H1 (cell line): ENCODE data around the gene PPFIBP2. TPM values are rescaled to one million over a fixed set of nuclear protein-coding genes. Genes with fewer than 3 reads are reported as not detected.

ENCODE experiments used
- CTCF ChIA-PET: fragments of 300-600 bp; sonication (Branson Sonifier 250); formaldehyde crosslinking; loops from one replicate; lab custom pipeline; 2021; ENCODE audit not compliant: partially characterized antibody; lab: Charles Lee
- POLR2A ChIA-PET: fragments of 300-600 bp; sonication (Branson Sonifier 250); formaldehyde crosslinking; loops from one replicate; lab custom pipeline; 2021; ENCODE audit warnings: inconsistent platforms; ENCODE audit not compliant: partially characterized antibody; lab: Charles Lee
- DNase-seq, 2 experiments: peaks; one replicate each; pipeline versions ENCODE4 v3.0.0 to v3.0.0-alpha.2; 2010 to 2022; ENCODE audit warnings: low spot score in 2 of 2, low read depth in 1 of 2, mixed read lengths in 1 of 2
- FAIRE-seq: peaks from 2 replicates; lab custom pipeline; 2011; peaks lifted over from hg19 to GRCh38; lab: Jason Lieb, UNC
- H2AFZ ChIP-seq: 2 replicates; pipeline ENCODE4 v1.8.1; 2012; ENCODE audit warnings: low read length, inconsistent platforms
- H2AK5ac ChIP-seq: 2 replicates; pipeline ENCODE4 v1.6.1; 2013; ENCODE audit warnings: low read depth, low read length
- H2BK120ac ChIP-seq: replicated peaks from 2 replicates; pipeline ENCODE3; 2013; ENCODE audit warnings: low read depth, low read length, inconsistent platforms
- H2BK12ac ChIP-seq: 2 replicates; pipeline ENCODE4 v1.6.1; 2013; ENCODE audit warnings: low read depth, low read length
- H2BK15ac ChIP-seq: 2 replicates; pipeline ENCODE4 v1.6.1; 2013; ENCODE audit warnings: low read length
- H2BK20ac ChIP-seq: 2 replicates; pipeline ENCODE4 v1.6.1; 2013; ENCODE audit warnings: low read length
- H2BK5ac ChIP-seq: 2 replicates; pipeline ENCODE4 v1.6.1; 2013; ENCODE audit warnings: low read depth, low read length
- H3K14ac ChIP-seq: 2 replicates; pipeline ENCODE4 v1.6.1; 2013; ENCODE audit warnings: inconsistent platforms; ENCODE audit not compliant: insufficient read length
- H3K18ac ChIP-seq: 2 replicates; pipeline ENCODE4 v1.6.1; 2013; ENCODE audit warnings: low read length; ENCODE audit errors: extremely low read depth
- H3K23ac ChIP-seq: 2 replicates; pipeline ENCODE4 v1.6.1; 2013; ENCODE audit warnings: inconsistent platforms; ENCODE audit not compliant: insufficient read length
- H3K23me2 ChIP-seq: 2 replicates; pipeline ENCODE4 v1.6.1; 2013; ENCODE audit warnings: low read depth, low read length
- H3K27ac ChIP-seq: 2 replicates; pipeline ENCODE4 v1.6.1; 2011; ENCODE audit warnings: low read depth, low read length, inconsistent platforms
- H3K27me3 ChIP-seq, 4 experiments: replicated peaks in 1 of 4; 1 replicate in 1 of 4; 2 replicates in 3 of 4; pipeline versions ENCODE4 v1.6.1 to v1.8.1; 2011 to 2013; ENCODE audit warnings: low read length in 3 of 4, mild to moderate bottlenecking in 3 of 4, inconsistent platforms in 2 of 4, mixed read lengths in 2 of 4, moderate library complexity in 1 of 4; ENCODE audit not compliant: control insufficient read depth in 3 of 4, insufficient read depth in 3 of 4; ENCODE audit errors: extremely low read depth in 1 of 4
- H3K36me3 ChIP-seq, 4 experiments: 2 replicates each; pipeline versions ENCODE4 v1.6.1 to v1.8.1; 2011 to 2013; ENCODE audit warnings: mild to moderate bottlenecking in 4 of 4, low read length in 3 of 4, moderate library complexity in 2 of 4, control low read depth in 1 of 4, inconsistent platforms in 1 of 4; ENCODE audit not compliant: insufficient read depth in 4 of 4, control insufficient read depth in 2 of 4
- H3K4ac ChIP-seq: replicated peaks from 2 replicates; pipeline ENCODE3; 2013; ENCODE audit warnings: low read length, low read depth, mixed read lengths, inconsistent platforms; ENCODE audit not compliant: insufficient read length
- H3K4me1 ChIP-seq, 4 experiments: replicated peaks in 1 of 4; 1 replicate in 1 of 4; 2 replicates in 3 of 4; pipeline versions ENCODE4 v1.6.1 to v1.8.1; 2011 to 2013; ENCODE audit warnings: low read length in 3 of 4, inconsistent platforms in 2 of 4, mixed read lengths in 1 of 4; ENCODE audit not compliant: insufficient read depth in 4 of 4, control insufficient read depth in 3 of 4
- H3K4me2 ChIP-seq, 2 experiments: 2 replicates each; pipeline versions ENCODE4 v1.6.1 to v1.8.1; 2011 to 2013; ENCODE audit warnings: low read depth in 2 of 2, low read length in 2 of 2, control low read depth in 1 of 2, inconsistent platforms in 1 of 2, mild to moderate bottlenecking in 1 of 2; ENCODE audit not compliant: insufficient read depth in 1 of 2
- H3K4me3 ChIP-seq, 4 experiments: fragments of 200-600, 300-600 bp in 1 of 4; sonication (generic), shearing (Covaris generic), sonication (Bioruptor Twin) in 1 of 4; 2 replicates each; pipeline versions ENCODE4 v1.5.1 to v1.8.1; 2011 to 2016; ENCODE audit warnings: low read length in 4 of 4, low read depth in 3 of 4, control low read depth in 2 of 4, inconsistent platforms in 2 of 4, mild to moderate bottlenecking in 2 of 4, mixed read lengths in 1 of 4, moderate library complexity in 1 of 4; ENCODE audit not compliant: insufficient read depth in 2 of 4; ENCODE audit errors: extremely low read depth in 1 of 4
- H3K56ac ChIP-seq: replicated peaks from 2 replicates; pipeline ENCODE3; 2013; ENCODE audit warnings: low read depth, mild to moderate bottlenecking, mixed read lengths, low read length, inconsistent platforms; ENCODE audit not compliant: insufficient read length
- H3K79me1 ChIP-seq: 2 replicates; pipeline ENCODE4 v1.6.1; 2013; ENCODE audit warnings: low read depth, low read length, control low read depth
- H3K79me2 ChIP-seq, 2 experiments: 2 replicates each; pipeline versions ENCODE4 v1.6.1 to v1.8.1; 2012 to 2013; ENCODE audit warnings: low read length in 2 of 2, mild to moderate bottlenecking in 2 of 2, inconsistent platforms in 1 of 2; ENCODE audit not compliant: insufficient read depth in 2 of 2, control insufficient read depth in 1 of 2
- H3K9ac ChIP-seq, 4 experiments: replicated peaks in 1 of 4; 1 replicate in 1 of 4; 2 replicates in 3 of 4; pipeline versions ENCODE4 v1.6.1 to v1.8.1; 2011 to 2013; ENCODE audit warnings: low read depth in 3 of 4, low read length in 3 of 4, control low read depth in 2 of 4, mild to moderate bottlenecking in 2 of 4, moderate library complexity in 2 of 4, inconsistent platforms in 1 of 4; ENCODE audit errors: extremely low read depth in 1 of 4
- H3K9me3 ChIP-seq, 2 experiments: 2 replicates each; pipeline versions ENCODE4 v1.6.1 to v1.8.1; 2012 to 2013; ENCODE audit warnings: mild to moderate bottlenecking in 2 of 2, moderate library complexity in 2 of 2, control low read depth in 1 of 2, inconsistent platforms in 1 of 2, low read depth in 1 of 2, low read length in 1 of 2, mixed read lengths in 1 of 2; ENCODE audit not compliant: insufficient read depth in 2 of 2
- H4K20me1 ChIP-seq, 2 experiments: replicated peaks in 1 of 2; 2 replicates each; pipeline versions ENCODE3 to v1.8.1; 2011 to 2013; ENCODE audit warnings: inconsistent platforms in 2 of 2, low read length in 2 of 2, mild to moderate bottlenecking in 1 of 2; ENCODE audit not compliant: insufficient read depth in 2 of 2, control insufficient read depth in 1 of 2
- H4K5ac ChIP-seq: 2 replicates; pipeline ENCODE4 v1.6.1; 2013; ENCODE audit warnings: low read length, low read depth, mixed read lengths, inconsistent platforms; ENCODE audit not compliant: insufficient read length
- H4K8ac ChIP-seq: 2 replicates; pipeline ENCODE4 v1.8.0; 2013; ENCODE audit warnings: mild to moderate bottlenecking, moderate library complexity, low read length, inconsistent platforms; ENCODE audit not compliant: insufficient read depth; ENCODE audit errors: extremely low read depth
- H4K91ac ChIP-seq: replicated peaks from 2 replicates; pipeline ENCODE3; 2013; ENCODE audit warnings: low read length, mixed read lengths, inconsistent platforms; ENCODE audit not compliant: insufficient read length
- EGR1 ChIP-seq: IDR thresholded peaks from 2 replicates; pipeline ENCODE4 v1.6.1; 2011; ENCODE audit warnings: low read depth, low read length, borderline replicate concordance
- JUN ChIP-seq: IDR thresholded peaks from 2 replicates; pipeline ENCODE4 v1.6.1; 2011; ENCODE audit warnings: low read depth, mild to moderate bottlenecking, improper control_type of control experiment, low read length
- SP2 ChIP-seq: IDR thresholded peaks from 2 replicates; pipeline ENCODE4 v1.6.1; 2012; ENCODE audit warnings: mild to moderate bottlenecking, low read length, inconsistent platforms
- SRF ChIP-seq: IDR thresholded peaks from 2 replicates; pipeline ENCODE4 v1.6.1; 2011; ENCODE audit warnings: mild to moderate bottlenecking, low read depth, low read length, moderate library complexity
- SUZ12 ChIP-seq: fragments of 200-600 bp; sonication (generic); IDR thresholded peaks from 2 replicates; pipeline ENCODE4 v1.6.1; 2012; ENCODE audit warnings: mild to moderate bottlenecking, inconsistent platforms, low read length, moderate library complexity, mixed read lengths
- TAF7 ChIP-seq: optimal IDR thresholded peaks from 2 replicates; pipeline ENCODE3; 2011; ENCODE audit warnings: low read depth, mild to moderate bottlenecking, inconsistent platforms, low read length, moderate library complexity, borderline replicate concordance
- WGBS, 2 experiments: shearing (Covaris generic) in 1 of 2; methylation state at CpG; one replicate each; pipeline versions ENCODE4 v1.1.6 to v1.1.7; 2013 to 2015; ENCODE audit warnings: low lambda C conversion rate in 2 of 2, mixed read lengths in 2 of 2, inconsistent platforms in 1 of 2, low coverage in 1 of 2, missing lambda C conversion rate in 1 of 2; ENCODE audit not compliant: insufficient replicate concordance in 2 of 2, insufficient coverage in 1 of 2, insufficient read length in 1 of 2; ENCODE audit errors: extremely low coverage in 1 of 2, missing lambda C conversion rate in 1 of 2; 5-methylcytosine and 5-hydroxymethylcytosine counted together
- polyA plus RNA-seq, 7 experiments: library from polyadenylated mRNA; depleted of rRNA in 3 of 7; stranded (reverse) in 5 of 7; unstranded in 2 of 7; fragments of >200 nt in 5 of 7; fragments of 200-250 nt in 2 of 7; gene quantifications; 1 replicate in 5 of 7; 2 replicates in 1 of 7; 4 replicates in 1 of 7; pipeline versions ENCODE4 v1.2.1 to v1.2.3, GENCODE V29; 2011 to 2013; ENCODE audit warnings: missing spikeins in 2 of 7, mixed read lengths in 2 of 7
- total RNA-seq: library from RNA; stranded (reverse); fragmentation: NEBNext Ultra II Directional; extraction: Animal tissue kit (Norgen Biotek cat#: 25700); gene quantifications from 2 replicates; pipeline ENCODE4 v1.2.1, GENCODE V29; 2021

PPFIBP2 gene
- total and polyA plus RNA-seq, 2 of the 8 experiments (the other 6 are each of a cell fraction or from before 2014, with no cell fraction given): 5.5 to 9.8 TPM

DNA sequence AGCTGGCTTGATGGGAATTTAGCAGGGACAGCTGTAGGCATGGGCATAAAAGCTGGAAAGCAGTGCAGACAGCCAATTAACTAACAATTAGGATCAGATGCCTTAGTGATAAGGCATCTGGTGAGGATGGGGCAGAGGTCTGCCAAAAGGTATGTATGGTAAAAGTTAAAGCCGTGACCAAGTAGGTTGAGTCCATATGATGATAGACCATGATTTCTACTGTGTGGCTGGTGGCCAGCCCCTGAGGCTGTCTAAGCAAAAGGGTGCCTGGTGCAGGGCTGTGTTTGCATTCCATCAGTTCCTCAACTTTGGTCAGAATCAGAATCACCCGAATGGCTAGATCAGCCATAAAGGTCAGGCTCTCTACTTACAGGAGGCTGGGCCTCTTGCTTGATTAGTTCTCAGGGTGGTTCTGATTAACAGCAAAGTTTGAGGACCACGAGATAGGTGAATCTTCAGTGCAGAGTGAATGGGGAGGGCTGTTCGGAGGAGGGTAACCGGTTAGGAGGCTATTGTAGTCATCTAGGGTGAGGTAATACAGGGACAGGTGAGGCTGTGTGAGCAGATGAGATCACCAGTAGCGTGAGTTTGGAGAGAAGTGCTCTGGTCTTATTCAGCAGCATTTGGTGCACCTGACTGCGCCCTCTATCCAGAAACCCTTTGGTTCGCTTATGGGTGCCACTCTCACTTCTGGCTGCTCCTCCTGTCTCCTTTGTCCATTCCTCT, 27.2 kb downstream of the PPFIBP2 start:
- Histone ChIP-seq H3K79me2 (no peaks in the 10 kb centered on the region), H3K4me2 (no peak overlapping the region), H2BK5ac (no peak overlapping the region), H3K4me1 (peaks cover 0 to 5% (median under 1%) of the 10 kb centered on the region in 4 experiments; a peak in 3 of 7 replicates), H4K20me1 (no peaks in the 10 kb centered on the region), H3K9ac (no peak overlapping the region), H3K56ac (no peak overlapping the region), H3K27me3 (no peaks in the 10 kb centered on the region), H3K23me2 (no peaks in the 10 kb centered on the region), H2BK15ac (no peak overlapping the region), H2BK20ac (no peak overlapping the region), H2BK12ac (no peak overlapping the region), H3K14ac (no peak overlapping the region), H3K23ac (no peak overlapping the region), H4K8ac (no peak overlapping the region), H2AFZ (no peak overlapping the region), H3K27ac (no peak overlapping the region), H4K91ac (no peak overlapping the region), H3K4me3 (no peak overlapping the region), H4K5ac (no peak overlapping the region), H3K79me1 (no peaks in the 10 kb centered on the region; the same call in 1 of the 2 replicates), H2AK5ac (no peak overlapping the region), H3K4ac (no peak overlapping the region), H3K9me3 (no peaks in the 10 kb centered on the region), H3K18ac (no peak overlapping the region), H2BK120ac (no peak overlapping the region), H3K36me3 (no peaks in the 10 kb centered on the region)
- POLR2A ChIA-PET: no interaction called here
- DNase-seq (no peak), FAIRE-seq (no peak)
- CTCF ChIA-PET: interaction anchor here (1.8 to 3.1 kb wide), 2 partner anchors 8 to 31 kb away, joined by 5 to 31 read pairs; no protein-coding TSS in a partner anchor
- WGBS, 2 experiments: 90% methylated on average over 8 of the region's 8 CpGs; no CpG with 5 or more reads in 1 of the 2 experiments
- TF ChIP-seq SRF (no peak), SP2 (no peak), TAF7 (no peak), JUN (no peak), EGR1 (no peak), SUZ12 (no peak)
